Liver (tissue), 9 donors: ENCODE data around the gene MINK1. TPM values are rescaled to one million over a fixed set of nuclear protein-coding genes. Genes with fewer than 3 reads are reported as not detected.

Experiments used
- DNase-seq: peaks from one replicate; pipeline ENCODE4 v3.0.0-alpha.2; 2017; ENCODE audit warnings: low spot score
- H3K27ac ChIP-seq, 2 donors: one replicate each; pipeline ENCODE4 v1.7.0; 2013; ENCODE audit warnings: inconsistent platforms in 2 of 2, low read length in 2 of 2, control low read depth in 1 of 2, low read depth in 1 of 2, mild to moderate bottlenecking in 1 of 2
- H3K27me3 ChIP-seq, 4 donors: one replicate each; pipeline versions ENCODE4 v1.6.1 to v1.7.0; 2013; ENCODE audit warnings: low read length in 3 of 4, inconsistent platforms in 1 of 4, mild to moderate bottlenecking in 1 of 4, moderate library complexity in 1 of 4; ENCODE audit not compliant: control insufficient read depth in 4 of 4, insufficient read depth in 4 of 4
- H3K36me3 ChIP-seq, 4 donors: one replicate each; pipeline versions ENCODE4 v1.6.1 to v1.7.0; 2013; ENCODE audit warnings: low read length in 3 of 4, mild to moderate bottlenecking in 3 of 4, low read depth in 1 of 4, moderate library complexity in 1 of 4; ENCODE audit not compliant: control insufficient read depth in 4 of 4, insufficient read depth in 3 of 4
- H3K4me1 ChIP-seq, 4 donors: one replicate each; pipeline versions ENCODE4 v1.6.1 to v1.7.0; 2013; ENCODE audit warnings: low read length in 3 of 4, mild to moderate bottlenecking in 3 of 4, moderate library complexity in 1 of 4; ENCODE audit not compliant: control insufficient read depth in 4 of 4, insufficient read depth in 4 of 4
- H3K4me3 ChIP-seq, 3 donors: one replicate each; pipeline versions ENCODE4 v1.6.1 to v1.7.0; 2013; ENCODE audit warnings: low read length in 3 of 3, control low read depth in 1 of 3, low read depth in 1 of 3, mild to moderate bottlenecking in 1 of 3
- H3K9ac ChIP-seq, 2 donors: one replicate each; pipeline ENCODE4 v1.7.0; 2013; ENCODE audit warnings: low read length in 2 of 2, mild to moderate bottlenecking in 2 of 2, moderate library complexity in 2 of 2, control low read depth in 1 of 2, low read depth in 1 of 2
- H3K9me3 ChIP-seq, 4 donors: one replicate each; pipeline versions ENCODE4 v1.6.1 to v1.7.0; 2013; ENCODE audit warnings: low read length in 3 of 4; ENCODE audit not compliant: control insufficient read depth in 4 of 4
- EGR1 ChIP-seq, 2 donors: IDR thresholded peaks; 2 replicates each; pipeline ENCODE4 v1.6.1; 2016 to 2018; ENCODE audit warnings: antibody characterized with exemption in 2 of 2, low read depth in 2 of 2
- FOXA2 ChIP-seq: IDR thresholded peaks from 2 replicates; pipeline ENCODE4 v1.6.1; 2016; ENCODE audit warnings: antibody characterized with exemption
- GABPA ChIP-seq, 2 donors: IDR thresholded peaks in 1 of 2; conservative IDR thresholded peaks in 1 of 2; 2 replicates each; pipeline ENCODE4 v1.6.1; 2016; ENCODE audit warnings: antibody characterized with exemption in 2 of 2, mild to moderate bottlenecking in 1 of 2, moderate library complexity in 1 of 2
- HNF4A ChIP-seq, 2 donors: conservative IDR thresholded peaks; 2 replicates each; pipeline ENCODE4 v1.6.1; 2016; ENCODE audit warnings: antibody characterized with exemption in 2 of 2, mild to moderate bottlenecking in 2 of 2
- HNF4G ChIP-seq: IDR thresholded peaks from 2 replicates; pipeline ENCODE4 v1.6.1; 2016; ENCODE audit warnings: antibody characterized with exemption
- JUND ChIP-seq, 2 donors: IDR thresholded peaks; 2 replicates each; pipeline ENCODE4 v1.6.1; 2016; ENCODE audit warnings: antibody characterized with exemption in 2 of 2
- NR2F2 ChIP-seq: IDR thresholded peaks from 2 replicates; pipeline ENCODE4 v1.6.1; 2016; ENCODE audit warnings: antibody characterized with exemption
- RAD21 ChIP-seq, 2 donors: IDR thresholded peaks; 2 replicates each; pipeline ENCODE4 v1.6.1; 2016; ENCODE audit warnings: antibody characterized with exemption in 2 of 2, mild to moderate bottlenecking in 2 of 2
- SP1 ChIP-seq: IDR thresholded peaks from 2 replicates; pipeline ENCODE4 v1.6.1; 2018; ENCODE audit warnings: antibody characterized with exemption, mild to moderate bottlenecking
- YY1 ChIP-seq: IDR thresholded peaks from 2 replicates; pipeline ENCODE4 v1.6.1; 2016; ENCODE audit warnings: antibody characterized with exemption, mild to moderate bottlenecking
- WGBS: extraction: QIAGEN DNeasy Blood & Tissue Kit; methylation state at CpG from one replicate; pipeline ENCODE4 v1.1.7; 2013; 5-methylcytosine and 5-hydroxymethylcytosine counted together
- polyA plus RNA-seq, 2 donors: library from polyadenylated mRNA; stranded (reverse) in 1 of 2; unstranded in 1 of 2; fragments of 200-250 nt in 1 of 2; fragments of >200 nt in 1 of 2; fragmentation: Nextera tagmentation in 1 of 2; extraction: Ambion mirVana in 1 of 2; gene quantifications; one replicate each; pipeline versions ENCODE4 v1.2.1 to v1.2.3, GENCODE V29; 2013 to 2015
- total RNA-seq, 2 donors: library from RNA; depleted of rRNA; stranded (reverse); fragments of >200 nt; gene quantifications; one replicate each; pipeline ENCODE4 v1.2.3, GENCODE V29; 2014
- TF ChIP-seq, protein P1 (sequence below): IDR thresholded peaks from 2 replicates; pipeline ENCODE4 v1.6.1; 2016; ENCODE audit warnings: antibody characterized with exemption
- TF ChIP-seq, protein P2 (sequence below): fragments of 150-350 bp; IDR thresholded peaks from 2 replicates; pipeline ENCODE4 v1.5.1; 2017; ENCODE audit warnings: improper control_type of control experiment, low read depth, low read length; ENCODE audit not compliant: missing input control
- TF ChIP-seq, protein P3 (sequence below): IDR thresholded peaks from 2 replicates; pipeline ENCODE4 v1.6.1; 2016; ENCODE audit warnings: antibody characterized with exemption
- TF ChIP-seq, protein P4 (sequence below): IDR thresholded peaks from 2 replicates; pipeline ENCODE4 v1.6.1; 2016; ENCODE audit warnings: antibody characterized with exemption
- donor health status: healthy.
- donor health status: healthy.
- donor health status: healthy.
- donor health status: healthy.
- donor health status: healthy.

MINK1 gene
- total and polyA plus RNA-seq, 4 donors, result 6.9 to 30.6 (median 21.1) TPM

DNA sequence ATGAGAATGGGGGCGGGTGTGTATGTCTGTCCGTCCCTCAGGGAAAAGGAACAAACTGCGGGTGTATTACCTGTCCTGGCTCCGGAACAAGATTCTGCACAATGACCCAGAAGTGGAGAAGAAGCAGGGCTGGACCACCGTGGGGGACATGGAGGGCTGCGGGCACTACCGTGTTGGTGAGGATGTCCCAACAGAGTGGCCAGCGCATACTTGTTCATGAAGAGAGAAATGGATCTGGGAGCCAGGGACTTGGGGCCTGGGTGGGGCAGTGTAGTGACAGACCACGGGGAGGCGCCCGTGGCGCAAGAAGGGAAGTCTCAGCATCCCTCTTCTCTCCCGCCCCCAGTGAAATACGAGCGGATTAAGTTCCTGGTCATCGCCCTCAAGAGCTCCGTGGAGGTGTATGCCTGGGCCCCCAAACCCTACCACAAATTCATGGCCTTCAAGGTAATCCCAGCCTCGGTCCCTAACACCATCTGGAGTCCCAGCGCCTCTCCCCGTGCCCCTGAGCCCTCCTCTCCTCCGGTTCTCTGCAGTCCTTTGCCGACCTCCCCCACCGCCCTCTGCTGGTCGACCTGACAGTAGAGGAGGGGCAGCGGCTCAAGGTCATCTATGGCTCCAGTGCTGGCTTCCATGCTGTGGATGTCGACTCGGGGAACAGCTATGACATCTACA, 62.7 kb downstream of the MINK1 start:
- H3K4me3 ChIP-seq, result no peak overlapping the region
- no peaks in the 10 kb centered on the region for H3K27me3 ChIP-seq
- 88% methylated on average over 27 of the region's 27 CpGs for WGBS
- TF ChIP-seq EGR1 (IDR thresholded peaks at IDR 0.05; ENCODE audit: low read depth in 2 of 2) (no peak), FOXA2 (no peak), RAD21 (IDR thresholded peaks at IDR 0.05) (no peak), NR2F2 (no peak), YY1 (no peak), GABPA (IDR thresholded peaks at IDR 0.05 in 1 of 2, conservative IDR thresholded peaks at IDR 0.05 in 1 of 2) (no peak), HNF4G (no peak), SP1 (no peak), HNF4A (conservative IDR thresholded peaks at IDR 0.05) (no peak), JUND (IDR thresholded peaks at IDR 0.05) (no peak)
- TF ChIP-seq, protein P1, sequence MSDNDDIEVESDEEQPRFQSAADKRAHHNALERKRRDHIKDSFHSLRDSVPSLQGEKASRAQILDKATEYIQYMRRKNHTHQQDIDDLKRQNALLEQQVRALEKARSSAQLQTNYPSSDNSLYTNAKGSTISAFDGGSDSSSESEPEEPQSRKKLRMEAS, result no peak
- TF ChIP-seq, protein P2, sequence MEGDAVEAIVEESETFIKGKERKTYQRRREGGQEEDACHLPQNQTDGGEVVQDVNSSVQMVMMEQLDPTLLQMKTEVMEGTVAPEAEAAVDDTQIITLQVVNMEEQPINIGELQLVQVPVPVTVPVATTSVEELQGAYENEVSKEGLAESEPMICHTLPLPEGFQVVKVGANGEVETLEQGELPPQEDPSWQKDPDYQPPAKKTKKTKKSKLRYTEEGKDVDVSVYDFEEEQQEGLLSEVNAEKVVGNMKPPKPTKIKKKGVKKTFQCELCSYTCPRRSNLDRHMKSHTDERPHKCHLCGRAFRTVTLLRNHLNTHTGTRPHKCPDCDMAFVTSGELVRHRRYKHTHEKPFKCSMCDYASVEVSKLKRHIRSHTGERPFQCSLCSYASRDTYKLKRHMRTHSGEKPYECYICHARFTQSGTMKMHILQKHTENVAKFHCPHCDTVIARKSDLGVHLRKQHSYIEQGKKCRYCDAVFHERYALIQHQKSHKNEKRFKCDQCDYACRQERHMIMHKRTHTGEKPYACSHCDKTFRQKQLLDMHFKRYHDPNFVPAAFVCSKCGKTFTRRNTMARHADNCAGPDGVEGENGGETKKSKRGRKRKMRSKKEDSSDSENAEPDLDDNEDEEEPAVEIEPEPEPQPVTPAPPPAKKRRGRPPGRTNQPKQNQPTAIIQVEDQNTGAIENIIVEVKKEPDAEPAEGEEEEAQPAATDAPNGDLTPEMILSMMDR, result no peak
- TF ChIP-seq, protein P3, sequence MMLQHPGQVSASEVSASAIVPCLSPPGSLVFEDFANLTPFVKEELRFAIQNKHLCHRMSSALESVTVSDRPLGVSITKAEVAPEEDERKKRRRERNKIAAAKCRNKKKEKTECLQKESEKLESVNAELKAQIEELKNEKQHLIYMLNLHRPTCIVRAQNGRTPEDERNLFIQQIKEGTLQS, result no peak
- TF ChIP-seq, protein P4, sequence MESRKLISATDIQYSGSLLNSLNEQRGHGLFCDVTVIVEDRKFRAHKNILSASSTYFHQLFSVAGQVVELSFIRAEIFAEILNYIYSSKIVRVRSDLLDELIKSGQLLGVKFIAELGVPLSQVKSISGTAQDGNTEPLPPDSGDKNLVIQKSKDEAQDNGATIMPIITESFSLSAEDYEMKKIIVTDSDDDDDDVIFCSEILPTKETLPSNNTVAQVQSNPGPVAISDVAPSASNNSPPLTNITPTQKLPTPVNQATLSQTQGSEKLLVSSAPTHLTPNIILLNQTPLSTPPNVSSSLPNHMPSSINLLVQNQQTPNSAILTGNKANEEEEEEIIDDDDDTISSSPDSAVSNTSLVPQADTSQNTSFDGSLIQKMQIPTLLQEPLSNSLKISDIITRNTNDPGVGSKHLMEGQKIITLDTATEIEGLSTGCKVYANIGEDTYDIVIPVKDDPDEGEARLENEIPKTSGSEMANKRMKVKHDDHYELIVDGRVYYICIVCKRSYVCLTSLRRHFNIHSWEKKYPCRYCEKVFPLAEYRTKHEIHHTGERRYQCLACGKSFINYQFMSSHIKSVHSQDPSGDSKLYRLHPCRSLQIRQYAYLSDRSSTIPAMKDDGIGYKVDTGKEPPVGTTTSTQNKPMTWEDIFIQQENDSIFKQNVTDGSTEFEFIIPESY, result no peak
- H3K27ac ChIP-seq, result no peak overlapping the region
- no peak for DNase-seq
- no peak overlapping the region for H3K9ac ChIP-seq
- H3K4me1 ChIP-seq, result peaks cover 4 to 49% (median 26%) of the 10 kb centered on the region in 4 donors
- peaks cover 8 to 48% (median 15%) of the 10 kb centered on the region in 4 donors for H3K36me3 ChIP-seq
- H3K9me3 ChIP-seq, result no peaks in the 10 kb centered on the region

DNA sequence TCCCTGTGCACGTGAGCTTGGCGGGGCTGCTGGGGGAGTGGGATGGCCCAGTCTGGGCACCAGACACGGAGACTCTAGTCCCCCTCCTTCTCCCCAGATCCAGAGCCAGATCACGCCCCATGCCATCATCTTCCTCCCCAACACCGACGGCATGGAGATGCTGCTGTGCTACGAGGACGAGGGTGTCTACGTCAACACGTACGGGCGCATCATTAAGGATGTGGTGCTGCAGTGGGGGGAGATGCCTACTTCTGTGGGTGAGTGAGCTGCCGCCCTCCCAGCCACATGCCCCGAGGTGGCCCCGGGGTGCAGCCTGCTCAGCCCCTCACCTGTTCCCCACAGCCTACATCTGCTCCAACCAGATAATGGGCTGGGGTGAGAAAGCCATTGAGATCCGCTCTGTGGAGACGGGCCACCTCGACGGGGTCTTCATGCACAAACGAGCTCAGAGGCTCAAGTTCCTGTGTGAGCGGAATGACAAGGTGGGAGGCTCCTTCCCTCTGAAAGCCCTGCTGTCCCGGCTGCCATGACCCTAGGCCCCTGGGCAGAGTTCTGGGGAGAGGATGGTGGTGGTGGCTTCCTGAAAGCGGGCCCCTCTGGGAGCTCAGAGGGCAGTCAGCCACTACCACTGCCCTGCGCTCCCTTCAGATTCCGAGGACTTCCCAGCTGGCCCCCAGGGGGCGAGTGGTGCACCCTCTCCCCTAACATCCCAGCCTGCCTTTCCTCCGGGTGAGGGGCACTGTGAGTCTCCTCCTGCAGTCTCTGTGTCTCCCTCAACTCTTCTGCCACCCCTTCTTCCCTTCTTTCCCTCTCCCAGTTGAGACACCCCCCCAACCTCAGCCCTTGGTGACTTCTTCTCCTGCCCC, 63.4 kb downstream of the MINK1 start:
- H3K9me3 ChIP-seq, result no peaks in the 10 kb centered on the region
- WGBS, result 96% methylated on average over 27 of the region's 27 CpGs
- H3K4me3 ChIP-seq, result no peak overlapping the region
- H3K36me3 ChIP-seq, result peaks cover 3 to 40% (median 11%) of the 10 kb centered on the region in 4 donors
- no peak overlapping the region for H3K27ac ChIP-seq
- H3K27me3 ChIP-seq, result no peaks in the 10 kb centered on the region
- H3K9ac ChIP-seq, result no peak overlapping the region
- H3K4me1 ChIP-seq, result peaks cover 6 to 49% (median 26%) of the 10 kb centered on the region in 4 donors
- no peak for TF ChIP-seq JUND (IDR thresholded peaks at IDR 0.05)
- TF ChIP-seq EGR1 (IDR thresholded peaks at IDR 0.05; ENCODE audit: low read depth in 2 of 2), result no peak
- TF ChIP-seq, protein P3, result no peak
- TF ChIP-seq YY1, result no peak
- TF ChIP-seq, protein P1, result no peak
- no peak for TF ChIP-seq NR2F2
- TF ChIP-seq HNF4G, result no peak
- no peak for DNase-seq
